A549 (cell line): Measurements from ENCODE around the gene PTPRN2.

Experiments used
- BCL3 ChIP-seq: fragments of >200 bp; sonication (Bioruptor Twin); formaldehyde crosslinking; IDR thresholded peaks from 3 replicates; pipeline ENCODE4 v1.6.1; 2016
- CBX2 ChIP-seq: fragments of 200-600 bp; sonication (generic); IDR thresholded peaks from 2 replicates; pipeline ENCODE4 v1.6.1; 2016; ENCODE audit warnings: low read depth, mild to moderate bottlenecking, borderline replicate concordance
- EP300 ChIP-seq, 2 experiments: fragments of >200 bp; sonication (Bioruptor Twin); formaldehyde crosslinking; IDR thresholded peaks; 2 replicates in 1 of 2; 3 replicates in 1 of 2; pipeline ENCODE4 v1.6.1; 2016 to 2017
- ESRRA ChIP-seq: fragments of 150-350 bp; IDR thresholded peaks from 2 replicates; pipeline ENCODE4 v1.6.1; 2014; ENCODE audit warnings: mild to moderate bottlenecking, low read length, borderline replicate concordance
- MAFK ChIP-seq: fragments of 450-650 bp; IDR thresholded peaks from 2 replicates; pipeline ENCODE4 v1.6.1; 2014; ENCODE audit not compliant: partially characterized antibody
- NFE2L2 ChIP-seq: fragments of 150-350 bp; conservative IDR thresholded peaks from 2 replicates; pipeline ENCODE4 v1.6.1; 2014; ENCODE audit warnings: low read length
- TP53 ChIP-seq: fragments of 250-450 bp; sonication (Bioruptor Pico); IDR thresholded peaks from 2 replicates; pipeline ENCODE4 v1.5.0; 2021; ENCODE audit warnings: mild to moderate bottlenecking, moderate library complexity
- TF ChIP-seq, protein P1 (sequence below): fragments of >200 bp; sonication (Bioruptor Twin); formaldehyde crosslinking; IDR thresholded peaks from 3 replicates; pipeline ENCODE4 v1.5.1; 2016

DNA sequence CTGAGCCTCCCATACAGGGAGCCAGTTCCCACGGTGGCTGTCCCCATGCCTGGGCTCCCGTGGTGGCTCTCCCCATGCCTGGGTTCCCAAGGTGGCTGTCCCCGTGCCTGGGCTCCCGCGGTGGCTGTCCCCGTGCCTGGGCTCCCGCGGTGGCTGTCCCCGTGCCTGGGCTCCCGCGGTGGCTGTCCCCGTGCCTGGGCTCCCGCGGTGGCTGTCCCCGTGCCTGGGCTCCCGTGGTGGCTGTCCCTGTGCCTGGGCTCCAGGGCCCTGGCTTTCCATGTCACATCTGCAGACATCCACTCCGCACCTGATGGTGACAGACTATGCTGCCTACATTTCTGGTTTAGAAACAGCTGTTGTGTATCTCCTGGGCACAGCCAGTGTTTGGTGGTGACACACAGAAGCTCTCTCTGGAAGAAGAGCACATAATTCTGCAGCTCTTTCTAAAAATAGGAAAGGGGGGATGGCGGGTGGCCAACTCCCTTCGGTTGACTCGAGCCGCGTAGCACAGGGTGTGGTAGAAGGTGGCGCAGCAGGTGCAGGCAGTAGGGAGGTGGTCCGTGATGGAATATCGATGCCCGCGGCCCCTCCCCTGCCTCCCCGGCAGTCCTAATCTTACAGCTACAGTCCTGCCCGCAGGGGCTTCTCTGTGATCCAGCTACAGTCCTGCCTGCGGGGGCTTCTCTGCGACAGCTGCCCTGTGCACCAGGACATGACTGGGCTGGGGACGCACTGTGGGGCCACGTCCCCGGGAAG lies 999.6 kb downstream of the PTPRN2 start:
- TF ChIP-seq, protein P1, sequence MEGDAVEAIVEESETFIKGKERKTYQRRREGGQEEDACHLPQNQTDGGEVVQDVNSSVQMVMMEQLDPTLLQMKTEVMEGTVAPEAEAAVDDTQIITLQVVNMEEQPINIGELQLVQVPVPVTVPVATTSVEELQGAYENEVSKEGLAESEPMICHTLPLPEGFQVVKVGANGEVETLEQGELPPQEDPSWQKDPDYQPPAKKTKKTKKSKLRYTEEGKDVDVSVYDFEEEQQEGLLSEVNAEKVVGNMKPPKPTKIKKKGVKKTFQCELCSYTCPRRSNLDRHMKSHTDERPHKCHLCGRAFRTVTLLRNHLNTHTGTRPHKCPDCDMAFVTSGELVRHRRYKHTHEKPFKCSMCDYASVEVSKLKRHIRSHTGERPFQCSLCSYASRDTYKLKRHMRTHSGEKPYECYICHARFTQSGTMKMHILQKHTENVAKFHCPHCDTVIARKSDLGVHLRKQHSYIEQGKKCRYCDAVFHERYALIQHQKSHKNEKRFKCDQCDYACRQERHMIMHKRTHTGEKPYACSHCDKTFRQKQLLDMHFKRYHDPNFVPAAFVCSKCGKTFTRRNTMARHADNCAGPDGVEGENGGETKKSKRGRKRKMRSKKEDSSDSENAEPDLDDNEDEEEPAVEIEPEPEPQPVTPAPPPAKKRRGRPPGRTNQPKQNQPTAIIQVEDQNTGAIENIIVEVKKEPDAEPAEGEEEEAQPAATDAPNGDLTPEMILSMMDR = no peak
- TF ChIP-seq CBX2 (no peak), EP300 (IDR thresholded peaks at IDR 0.05) (no peak), NFE2L2 (no peak), TP53 (CRISPR knock-in tag) (no peak), MAFK (no peak), ESRRA (no peak), BCL3 (no peak)
